PC-3 (cell line): ENCODE data around the gene LIN54. TPM values are rescaled to one million over a fixed set of nuclear protein-coding genes. Genes with fewer than 3 reads are reported as not detected.

ENCODE experiments used
- ATAC-seq: fragments of 200-7000 bp; cut with Tn5 transposase; 2 replicates; pipeline ENCODE4 v1.9.1; 2020; ENCODE audit warnings: mild to moderate bottlenecking, moderate library complexity
- BruUV-seq: library from RNA; stranded (reverse); fragments of 400-500 nt; replicated peaks from 2 replicates; lab custom pipeline; 2021; lab: Mats Ljungman, UMichigan
- CTCF ChIA-PET: fragments of 300-600 bp; sonication (Branson Sonifier 250); formaldehyde crosslinking; loops from one replicate; lab custom pipeline; 2022; ENCODE audit warnings: antibody characterized with exemption; lab: Charles Lee
- POLR2A ChIA-PET: fragments of 300-600 bp; sonication (Branson Sonifier 250); formaldehyde crosslinking; loops from one replicate; lab custom pipeline; 2022; ENCODE audit warnings: antibody characterized with exemption; ENCODE audit not compliant: unreplicated experiment; lab: Charles Lee
- DNase-seq: peaks from one replicate; pipeline ENCODE4 v3.0.0-alpha.2; 2015
- H2AFZ ChIP-seq: fragments of 300-600 bp; sonication (generic); 2 replicates; pipeline ENCODE4 v1.6.0; 2016; ENCODE audit warnings: antibody characterized with exemption, low read length
- H3F3A ChIP-seq: fragments of 300-600 bp; sonication (generic); one replicate; pipeline ENCODE4 v1.6.0; 2017; ENCODE audit warnings: antibody characterized with exemption, low read length, control low read depth, mild to moderate bottlenecking; ENCODE audit not compliant: unreplicated experiment
- H3K27ac ChIP-seq: fragments of 300-600 bp; sonication (generic); 2 replicates; pipeline ENCODE4 v1.5.1; 2016; ENCODE audit warnings: mild to moderate bottlenecking, low read length
- H3K27me3 ChIP-seq: fragments of 300-600 bp; sonication (generic); 2 replicates; pipeline ENCODE4 v1.6.1; 2016; ENCODE audit warnings: low read length, mixed read lengths
- H3K36me3 ChIP-seq: fragments of 300-600 bp; sonication (generic); 2 replicates; pipeline ENCODE4 v1.6.1; 2016; ENCODE audit warnings: low read depth, mixed run types, low read length, mixed read lengths
- H3K4me1 ChIP-seq: fragments of 300-600 bp; sonication (generic); 2 replicates; pipeline ENCODE4 v1.5.1; 2016; ENCODE audit warnings: low read length; ENCODE audit not compliant: insufficient read depth
- H3K4me2 ChIP-seq: fragments of 300-600 bp; sonication (generic); 2 replicates; pipeline ENCODE4 v1.6.0; 2016; ENCODE audit warnings: low read length
- H3K4me3 ChIP-seq: fragments of 300-600 bp; sonication (generic); 2 replicates; pipeline ENCODE4 v1.5.1; 2016; ENCODE audit warnings: mild to moderate bottlenecking, low read length, mixed read lengths
- H3K79me2 ChIP-seq: fragments of 300-600 bp; sonication (generic); 2 replicates; pipeline ENCODE4 v1.6.1; 2017; ENCODE audit warnings: low read length, mixed read lengths
- H3K9ac ChIP-seq: fragments of 300-600 bp; sonication (generic); 2 replicates; pipeline ENCODE4 v1.6.0; 2016; ENCODE audit warnings: mild to moderate bottlenecking, low read length
- H3K9me2 ChIP-seq: fragments of 300-600 bp; sonication (generic); replicated peaks from 2 replicates; pipeline ENCODE4 v1.6.1; 2016; ENCODE audit warnings: mixed run types, low read length, mixed read lengths
- H3K9me3 ChIP-seq: fragments of 300-600 bp; sonication (generic); 2 replicates; pipeline ENCODE4 v1.6.1; 2016; ENCODE audit warnings: low read length, mixed read lengths
- H4K20me1 ChIP-seq: fragments of 300-600 bp; sonication (generic); 2 replicates; pipeline ENCODE4 v1.6.1; 2016; ENCODE audit warnings: low read length, mixed read lengths
- EZH2 ChIP-seq: fragments of 300-600 bp; sonication (generic); IDR thresholded peaks from one replicate; pipeline ENCODE4 v1.6.1; 2017; ENCODE audit warnings: antibody characterized with exemption, mild to moderate bottlenecking, low read length; ENCODE audit not compliant: unreplicated experiment
- EZH2phosphoT487 ChIP-seq: fragments of 300-600 bp; sonication (generic); IDR thresholded peaks from 2 replicates; pipeline ENCODE4 v1.6.1; 2018; ENCODE audit warnings: mild to moderate bottlenecking, antibody characterized with exemption, low read length, borderline replicate concordance
- intact Hi-C: fragments of 100-400 bp; cut with micrococcal nuclease; formaldehyde crosslinking; loops from 2 replicates; pipeline ENCODE4 v1.9.0; 2023
- total RNA-seq: library from RNA; depleted of rRNA; stranded (reverse); fragments of >200 nt; gene quantifications from 2 replicates; pipeline ENCODE4 v1.2.3, GENCODE V29; 2014
- TF ChIP-seq, protein P1 (sequence below): fragments of 300-600 bp; sonication (generic); conservative IDR thresholded peaks from 2 replicates; pipeline ENCODE4 v1.5.1; 2017; ENCODE audit warnings: antibody characterized with exemption, low read depth, mild to moderate bottlenecking, low read length

The LIN54 gene
- total RNA-seq, 1 experiment from 2014 or later, result 15.9 TPM

DNA sequence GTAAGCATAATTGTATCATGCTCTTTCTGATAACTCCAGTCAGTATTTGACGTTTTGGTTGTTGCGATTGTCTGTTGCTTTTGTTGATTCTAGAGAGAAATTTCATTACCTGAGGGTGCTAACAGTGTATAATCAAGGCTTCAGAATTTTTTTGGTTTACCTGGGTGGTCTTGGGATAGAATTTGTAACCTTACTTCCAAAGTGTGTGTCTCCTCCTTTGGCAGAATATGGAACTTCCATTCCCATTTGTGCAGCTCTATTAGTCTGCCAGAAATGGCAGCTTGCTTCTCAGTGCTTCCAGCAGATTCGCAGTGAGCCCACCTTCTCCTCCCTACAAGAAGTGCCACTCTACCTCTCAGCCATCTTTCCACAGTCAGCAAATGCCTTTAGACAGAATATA is 29.6 kb upstream of the LIN54 start:
- TF ChIP-seq EZH2phosphoT487 (no peak), EZH2 (no peak)
- TF ChIP-seq, protein P1, sequence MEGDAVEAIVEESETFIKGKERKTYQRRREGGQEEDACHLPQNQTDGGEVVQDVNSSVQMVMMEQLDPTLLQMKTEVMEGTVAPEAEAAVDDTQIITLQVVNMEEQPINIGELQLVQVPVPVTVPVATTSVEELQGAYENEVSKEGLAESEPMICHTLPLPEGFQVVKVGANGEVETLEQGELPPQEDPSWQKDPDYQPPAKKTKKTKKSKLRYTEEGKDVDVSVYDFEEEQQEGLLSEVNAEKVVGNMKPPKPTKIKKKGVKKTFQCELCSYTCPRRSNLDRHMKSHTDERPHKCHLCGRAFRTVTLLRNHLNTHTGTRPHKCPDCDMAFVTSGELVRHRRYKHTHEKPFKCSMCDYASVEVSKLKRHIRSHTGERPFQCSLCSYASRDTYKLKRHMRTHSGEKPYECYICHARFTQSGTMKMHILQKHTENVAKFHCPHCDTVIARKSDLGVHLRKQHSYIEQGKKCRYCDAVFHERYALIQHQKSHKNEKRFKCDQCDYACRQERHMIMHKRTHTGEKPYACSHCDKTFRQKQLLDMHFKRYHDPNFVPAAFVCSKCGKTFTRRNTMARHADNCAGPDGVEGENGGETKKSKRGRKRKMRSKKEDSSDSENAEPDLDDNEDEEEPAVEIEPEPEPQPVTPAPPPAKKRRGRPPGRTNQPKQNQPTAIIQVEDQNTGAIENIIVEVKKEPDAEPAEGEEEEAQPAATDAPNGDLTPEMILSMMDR, result no peak
- ATAC-seq (no peak), DNase-seq (no peak)
- no peaks in the 10 kb centered on the region for H3K27me3 ChIP-seq
- H3K9me2 ChIP-seq, result no peaks in the 10 kb centered on the region
- H3K36me3 ChIP-seq, result no peaks in the 10 kb centered on the region; the same call in 1 of the 2 replicates
- H3K79me2 ChIP-seq, result peaks cover 87% of the 10 kb centered on the region
- no peak overlapping the region for H2AFZ ChIP-seq
- H3K4me1 ChIP-seq, result peaks cover 25% of the 10 kb centered on the region
- H4K20me1 ChIP-seq, result no peaks in the 10 kb centered on the region
- intact Hi-C loops, result no loop called here
- H3F3A ChIP-seq, result no peaks in the 10 kb centered on the region
- no peak overlapping the region for H3K4me3 ChIP-seq
- H3K9ac ChIP-seq, result no peak overlapping the region
- no peak overlapping the region for H3K27ac ChIP-seq
- no TSS peak for BruUV-seq
- CTCF ChIA-PET, result no interaction called here
- no peaks in the 10 kb centered on the region for H3K9me3 ChIP-seq
- POLR2A ChIA-PET, result no interaction called here
- H3K4me2 ChIP-seq, result no peak overlapping the region

DNA sequence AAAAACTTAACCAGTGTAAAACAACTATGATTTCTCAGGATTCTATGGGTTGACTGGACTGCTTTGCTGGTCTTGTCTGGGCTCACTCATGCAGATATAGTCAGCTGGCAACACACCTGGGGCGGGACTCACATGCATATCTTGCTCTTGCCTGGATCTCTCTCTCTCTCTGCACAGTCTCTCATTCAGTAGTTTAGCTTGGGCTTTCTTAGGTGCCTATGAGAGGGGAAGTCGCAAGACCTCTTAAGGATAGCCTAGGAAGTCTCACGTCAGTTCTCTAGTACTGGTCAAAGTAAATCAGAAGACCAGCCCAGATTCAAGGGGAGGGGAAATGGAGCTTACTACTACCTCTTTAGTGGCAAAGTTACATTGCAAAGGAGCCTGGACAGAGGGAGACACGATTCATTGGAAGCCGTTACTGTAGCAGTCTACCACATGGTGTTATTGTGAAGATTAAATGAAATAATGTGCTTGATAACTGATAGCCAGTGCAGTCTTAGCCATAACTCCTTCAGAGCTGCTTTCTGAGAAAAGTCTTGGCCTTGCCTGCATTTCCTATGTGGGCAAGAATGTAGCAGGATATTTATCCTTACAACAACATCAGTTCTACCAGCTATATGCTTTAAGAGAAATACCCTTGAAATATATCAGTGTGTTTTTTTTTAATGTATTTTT is 26.5 kb upstream of the LIN54 start:
- peak overlapping the region; percentile 98 for H3K4me3 ChIP-seq
- H3K4me1 ChIP-seq, result peaks cover 19% of the 10 kb centered on the region
- H3K79me2 ChIP-seq, result peaks cover 67% of the 10 kb centered on the region
- no peak overlapping the region for H2AFZ ChIP-seq
- ChIA-PET CTCF (no interaction called here), POLR2A (interaction anchor here (0.5 kb wide), 1 partner anchor 15 kb away, joined by 4 read pairs; no protein-coding TSS in a partner anchor)
- no peaks in the 10 kb centered on the region for H3K27me3 ChIP-seq
- no peaks in the 10 kb centered on the region for H3F3A ChIP-seq
- no peak for ATAC-seq
- H3K27ac ChIP-seq, result no peak overlapping the region
- intact Hi-C loops, result loop anchor here (10.0 kb wide), 1 partner anchor 662 kb away; the partner anchor contains the start of gene HNRNPD
- H3K9ac ChIP-seq, result no peak overlapping the region
- no peaks in the 10 kb centered on the region; the same call in 1 of the 2 replicates for H3K36me3 ChIP-seq
- H3K9me3 ChIP-seq, result no peaks in the 10 kb centered on the region
- BruUV-seq, result no TSS peak
- H3K4me2 ChIP-seq, result peak overlapping the region; percentile 78
- no peak for TF ChIP-seq EZH2phosphoT487
- TF ChIP-seq, protein P1, result no peak
- TF ChIP-seq EZH2, result no peak
- no peaks in the 10 kb centered on the region for H3K9me2 ChIP-seq
- no peak for DNase-seq
- H4K20me1 ChIP-seq, result no peaks in the 10 kb centered on the region
